Islet precursor cell (in vitro differentiated cells): ENCODE measurements around the gene AKR1C1.
"Not testable (repeated sequence)": the region's sequence is repeated elsewhere in the genome, so short reads cannot be mapped to it uniquely, and the experiment has no call there.

Experiments
- DNase-seq: peaks from one replicate; pipeline ENCODE4 v3.0.0-alpha.2; 2018

The AKR1C1 gene

GRCh38 chr10:4984971-4985594 lies 21.9 kb downstream of the AKR1C1 start:
- no peak for DNase-seq

DNA sequence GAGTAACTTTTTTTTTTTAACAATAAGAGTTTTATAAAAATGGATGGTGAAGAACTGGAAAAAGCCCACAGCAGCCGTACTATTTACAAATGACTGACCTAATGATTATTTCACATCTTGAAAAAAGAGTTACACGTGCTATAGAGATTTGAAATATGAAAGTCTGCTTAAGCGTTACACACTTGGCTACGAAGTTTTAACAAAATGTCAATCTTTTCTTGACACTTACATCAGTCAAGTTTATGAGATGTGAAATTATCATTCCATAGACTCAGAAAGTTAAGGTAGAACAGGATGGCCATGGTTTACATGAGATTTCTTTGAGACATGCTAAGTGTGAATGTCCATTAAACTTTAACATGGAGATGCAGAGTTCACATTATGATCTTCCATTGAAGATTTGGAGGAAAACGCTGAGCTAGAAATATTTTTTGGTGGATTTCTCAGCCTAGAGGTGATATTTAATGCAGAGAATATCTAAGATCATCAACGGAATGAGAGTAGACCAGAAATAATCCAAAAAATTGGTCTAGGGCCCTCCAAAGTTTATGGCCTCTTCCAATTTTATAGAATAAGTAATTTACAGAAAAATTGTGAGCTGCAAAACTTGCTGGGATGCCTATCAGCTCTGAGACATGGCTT lies 24.9 kb downstream of the AKR1C1 start:
- DNase-seq, result not testable (repeated sequence)

DNA sequence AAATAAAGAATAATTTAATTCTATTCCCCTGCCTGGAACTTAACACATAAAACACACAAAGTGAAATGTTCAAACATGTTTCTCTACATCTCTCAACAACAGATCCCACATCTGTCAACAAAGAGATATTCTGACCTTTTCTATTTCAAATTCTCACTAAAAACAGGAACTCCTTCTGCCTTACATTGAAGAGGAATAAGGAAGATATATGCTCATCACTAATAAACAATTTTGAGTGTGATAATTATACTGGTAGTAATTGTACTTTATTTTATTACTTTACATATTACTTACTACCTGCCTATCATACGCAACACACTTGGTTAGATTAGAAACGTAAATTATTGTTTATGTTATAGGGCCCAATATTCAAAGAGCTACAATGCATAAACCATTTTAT lies 27.0 kb downstream of the AKR1C1 start:
- no peak for DNase-seq

GRCh38 chr10:4991463-4991862 lies 28.2 kb downstream of the AKR1C1 start:
- not testable (repeated sequence) for DNase-seq

DNA sequence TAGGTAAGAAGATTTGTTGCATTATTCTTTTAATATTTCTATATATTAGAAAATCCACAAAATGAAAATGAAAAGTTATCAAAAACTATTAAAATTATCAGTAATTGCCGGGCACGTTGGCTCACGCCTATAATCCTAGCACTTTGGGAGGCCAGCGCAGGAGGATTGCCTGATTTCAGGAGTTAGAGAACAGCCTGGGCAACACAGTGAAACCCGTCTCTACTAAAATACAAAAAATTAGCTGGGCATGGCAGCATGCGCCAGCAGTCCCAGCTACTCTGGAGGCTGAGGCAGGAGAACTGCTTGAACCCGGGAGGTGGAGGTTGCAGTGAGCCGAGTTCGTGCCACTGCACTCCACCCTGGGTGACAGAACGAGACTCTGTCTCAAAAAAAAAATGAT lies 29.3 kb downstream of the AKR1C1 start:
- not testable (repeated sequence) for DNase-seq

DNA sequence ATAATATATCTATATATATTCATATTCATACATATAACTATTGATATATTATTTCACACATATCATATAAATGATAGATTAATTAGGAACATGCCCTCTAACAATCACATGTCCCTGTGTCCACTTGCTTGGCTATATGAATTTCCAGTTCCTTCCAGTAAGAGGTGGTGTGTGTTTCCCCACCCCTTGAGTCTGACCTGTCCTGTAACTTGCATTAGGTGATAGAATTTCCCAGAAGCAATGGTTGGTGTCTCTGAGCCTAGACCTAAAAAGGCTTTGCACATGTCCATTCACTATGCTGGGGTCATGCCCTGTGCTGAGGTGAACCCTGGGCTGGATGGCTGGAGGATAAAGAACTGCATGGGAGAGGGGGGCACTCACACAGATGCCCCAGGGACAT lies 31.0 kb downstream of the AKR1C1 start:
- not testable (repeated sequence) for DNase-seq

DNA sequence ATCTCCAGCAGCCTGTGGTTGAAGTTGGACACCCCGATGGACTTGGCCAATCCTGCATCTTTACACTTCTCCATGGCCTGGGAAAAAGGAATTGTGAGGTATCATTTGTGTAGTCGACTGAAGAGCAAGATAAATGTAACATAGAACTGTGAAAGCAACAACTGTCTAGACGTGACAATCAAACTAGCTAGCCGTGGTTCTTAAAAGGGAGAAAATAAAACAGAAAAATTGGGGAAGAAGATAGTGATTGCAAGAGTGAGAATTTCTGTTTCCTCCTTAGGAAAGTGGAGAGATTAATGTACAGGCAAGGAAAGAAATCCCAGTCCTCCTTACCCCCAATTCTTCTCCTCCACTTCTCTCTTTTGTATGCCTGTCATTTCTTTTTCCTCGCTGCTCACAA lies 35.5 kb downstream of the AKR1C1 start:
- no peak for DNase-seq

GRCh38 chr10:5002013-5002727 lies 39.0 kb downstream of the AKR1C1 start:
- no peak for DNase-seq

DNA sequence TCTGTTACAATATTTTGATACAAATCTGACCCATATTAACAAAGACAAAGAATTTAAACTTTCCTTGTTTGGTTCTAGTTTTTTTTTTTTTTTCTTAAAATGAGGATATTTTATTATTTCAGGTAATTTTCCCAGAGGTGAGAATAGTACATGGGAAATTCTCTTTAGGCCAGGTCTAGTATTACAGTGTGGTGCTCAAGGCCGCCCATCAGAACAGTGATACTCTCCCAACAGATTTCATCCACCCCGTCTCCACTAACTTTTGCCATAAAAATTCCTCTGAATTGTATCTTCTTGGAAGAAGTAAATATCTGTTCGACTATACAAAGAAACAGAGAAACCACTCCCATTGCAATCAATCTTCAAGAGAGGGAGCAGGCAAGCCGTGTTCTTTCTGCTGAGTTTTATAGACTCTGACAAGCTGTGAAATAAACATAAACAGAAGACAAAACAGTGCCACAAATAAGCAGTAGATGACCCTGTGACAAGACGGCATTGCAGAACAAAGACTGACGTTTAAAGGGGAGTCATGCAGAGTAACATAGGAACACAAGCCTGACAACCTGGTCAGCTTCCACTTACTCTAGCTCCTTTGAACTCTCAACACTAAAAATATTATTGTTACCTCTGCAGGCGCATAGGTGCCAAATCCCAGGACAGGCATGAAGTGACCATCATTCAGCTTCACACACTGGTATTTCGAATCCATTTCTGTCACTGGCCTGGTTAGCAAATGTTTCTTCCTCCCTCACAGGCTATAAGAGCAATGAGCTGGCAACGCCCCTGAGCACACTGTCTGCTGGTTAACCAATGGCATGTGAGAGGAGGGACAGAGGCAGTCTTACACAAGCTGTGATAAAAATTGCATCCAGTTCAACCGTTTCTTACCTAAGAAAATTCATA lies 40.2 kb downstream of the AKR1C1 start, which contains the start of gene AKR1C2:
Gene AKR1C2, minus strand, starts transcription at position 731 of the 903 bp plus-strand sequence. Its CDS starts 22 bp downstream, at position 709.
- not testable (repeated sequence) for DNase-seq

- DNase-seq, result not testable (repeated sequence)
Observed at GRCh38 chr10:5004030-5004385, 40.8 kb downstream of the AKR1C1 start.

DNA sequence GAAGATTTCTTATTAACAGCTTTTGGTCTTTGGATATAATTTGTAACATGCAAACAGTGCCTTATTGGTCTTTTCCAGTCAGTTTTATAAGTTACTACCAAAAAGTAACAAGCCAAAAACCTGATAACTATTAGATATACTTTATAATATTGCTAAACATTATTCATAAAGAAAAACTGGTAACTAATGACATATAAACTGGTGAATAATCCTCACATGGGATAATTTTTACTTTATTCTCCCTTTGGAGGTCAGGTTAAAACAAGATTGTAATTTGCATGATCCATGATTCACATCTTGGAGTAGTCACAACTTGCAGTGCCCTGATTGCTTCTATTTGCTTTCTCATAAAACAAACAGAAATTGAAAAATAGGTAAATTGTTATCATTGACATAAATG lies 41.3 kb downstream of the AKR1C1 start:
- not testable (repeated sequence) for DNase-seq

DNA sequence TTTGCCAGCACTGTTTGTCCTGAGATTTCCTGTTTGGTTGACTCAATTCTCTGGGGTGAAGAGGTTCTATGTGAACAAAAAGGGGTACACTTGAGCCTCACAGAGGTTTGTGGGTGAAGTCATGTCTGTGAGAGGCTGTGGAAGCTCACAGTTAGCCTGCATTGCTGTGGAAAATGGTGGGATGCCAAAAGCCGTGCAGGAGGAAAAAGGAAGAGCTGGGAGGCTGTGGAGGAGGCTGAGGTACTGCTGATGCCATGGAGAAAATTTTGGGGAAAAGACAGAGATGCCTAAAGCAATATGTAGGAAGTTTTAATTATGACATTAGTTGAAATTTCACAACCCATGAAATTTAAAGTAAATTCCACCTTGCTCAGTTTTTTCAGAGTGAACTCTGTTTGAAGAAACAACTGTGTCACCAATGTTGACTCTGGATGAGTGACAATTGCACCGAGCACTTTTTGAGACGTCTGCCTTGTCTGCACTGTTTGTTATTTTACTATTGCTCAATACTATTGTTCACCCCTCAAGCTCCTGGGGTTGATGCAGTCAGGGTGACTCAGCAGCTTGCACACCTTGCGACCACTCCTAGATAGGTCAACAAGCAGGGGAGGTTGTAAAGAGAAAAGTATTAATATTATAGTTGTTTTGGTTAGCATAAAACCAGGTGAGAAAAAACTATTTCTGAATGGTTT lies 45.8 kb downstream of the AKR1C1 start:
- DNase-seq, result not testable (repeated sequence)

GRCh38 chr10:5010043-5010442 lies 46.8 kb downstream of the AKR1C1 start:
- not testable (repeated sequence) for DNase-seq

GRCh38 chr10:5011392-5011791 lies 48.2 kb downstream of the AKR1C1 start:
- not testable (repeated sequence) for DNase-seq

- DNase-seq, result no peak
Observed at GRCh38 chr10:5012595-5012994, 49.4 kb downstream of the AKR1C1 start.

- DNase-seq, result no peak
Observed at GRCh38 chr10:5013385-5013784, 50.2 kb downstream of the AKR1C1 start.

DNA sequence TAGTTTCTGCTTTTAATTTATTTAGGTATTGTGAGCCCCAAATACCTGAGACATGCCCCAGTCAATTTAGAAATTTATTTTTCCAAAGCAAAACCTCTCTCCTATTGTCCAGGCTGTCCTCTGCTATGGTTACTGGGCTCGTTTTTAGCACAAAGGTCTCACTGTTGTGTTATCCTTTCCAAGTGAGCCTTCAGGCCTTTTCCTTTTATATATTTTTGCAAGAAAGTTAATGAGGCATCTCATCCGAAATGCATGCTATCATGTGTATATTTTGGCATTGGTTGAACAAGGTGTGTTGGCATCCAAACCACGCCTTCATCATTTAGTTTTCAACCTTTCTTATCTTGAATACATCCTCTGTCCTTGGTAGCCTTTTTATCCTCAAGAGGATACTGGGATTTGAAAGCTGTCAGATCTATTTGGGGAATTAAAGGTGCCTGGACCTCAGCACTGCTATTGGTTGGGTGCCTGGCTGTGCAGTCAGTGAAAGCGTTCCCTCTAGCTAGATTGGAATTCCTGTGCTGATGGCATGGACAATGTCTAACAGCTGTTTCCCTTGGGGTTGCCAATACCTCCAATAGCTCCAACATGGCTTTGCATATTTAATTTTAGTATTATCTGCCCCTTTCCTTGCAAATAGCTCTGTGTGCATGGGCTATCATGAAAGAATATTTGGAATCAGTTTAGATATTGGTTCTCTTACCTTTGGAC lies 51.1 kb downstream of the AKR1C1 start:
- not testable (repeated sequence) for DNase-seq

DNA sequence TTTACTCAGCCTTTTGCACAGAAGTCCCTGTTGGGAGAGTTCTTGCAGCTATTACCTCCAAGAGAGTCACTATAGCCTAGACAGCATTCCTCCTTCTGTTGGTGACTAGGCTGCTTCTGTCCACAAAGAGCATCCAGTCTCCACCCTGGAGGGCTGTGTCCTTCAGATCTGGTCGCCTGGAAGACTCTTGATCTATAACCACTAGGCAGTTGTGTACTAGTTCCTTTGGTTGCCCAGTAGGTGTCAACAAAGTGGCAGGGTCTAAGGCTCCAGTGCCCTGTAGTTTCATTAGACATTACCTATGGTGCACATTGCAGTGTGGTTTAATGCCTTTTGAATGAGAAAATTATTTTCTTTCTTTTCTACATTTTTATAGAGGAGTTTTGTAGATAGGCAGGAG lies 51.7 kb downstream of the AKR1C1 start:
- DNase-seq, result no peak

- DNase-seq, result no peak
Observed at GRCh38 chr10:5018134-5018533, 54.9 kb downstream of the AKR1C1 start.

DNA sequence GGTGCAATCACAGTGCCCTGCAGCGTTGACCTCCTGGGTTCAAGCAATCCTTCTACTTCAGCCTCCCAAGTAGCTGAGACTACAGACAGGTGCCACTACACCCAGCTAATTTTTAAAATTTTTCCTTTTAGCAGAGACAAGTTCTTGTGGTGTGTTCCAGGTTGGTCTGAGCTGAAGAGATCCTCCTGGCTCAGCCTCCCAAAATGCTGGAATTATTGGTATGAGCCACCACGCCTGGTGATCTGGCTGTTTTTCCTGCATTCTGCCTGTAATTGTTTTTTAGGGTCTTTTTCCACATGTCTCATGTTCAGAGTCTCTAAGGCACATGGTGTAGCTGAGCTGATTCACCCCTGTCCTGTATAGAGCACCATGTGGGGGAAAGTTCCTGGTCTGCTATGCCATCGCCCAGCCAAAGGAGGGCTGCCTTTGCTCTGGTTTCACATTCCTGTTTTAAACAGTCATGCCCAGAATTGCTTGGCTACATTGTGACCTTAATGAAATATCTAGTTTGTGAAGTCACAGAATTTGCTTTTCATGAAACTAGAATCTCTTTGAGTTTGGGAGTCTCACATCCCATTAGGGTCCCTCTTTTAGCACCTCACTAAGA lies 55.6 kb downstream of the AKR1C1 start:
- DNase-seq, result not testable (repeated sequence)
